Panc1 (cell line): ENCODE results near the gene NDUFA13. TPM values are rescaled to one million over a fixed set of nuclear protein-coding genes. Genes with fewer than 3 reads are reported as not detected.

Source experiments
- ATAC-seq: fragments of 200-7000 bp; cut with Tn5 transposase; 2 replicates; pipeline ENCODE4 v1.9.1; 2020; ENCODE audit warnings: mild to moderate bottlenecking, moderate library complexity
- BruUV-seq: library from RNA; stranded (reverse); fragments of 400-500 nt; replicated peaks from 2 replicates; lab custom pipeline; 2021; lab: Mats Ljungman, UMichigan
- CTCF ChIA-PET: fragments of 300-600 bp; sonication (Branson Sonifier 250); formaldehyde crosslinking; loops from one replicate; lab custom pipeline; 2022; ENCODE audit warnings: antibody characterized with exemption; lab: Charles Lee
- POLR2A ChIA-PET: fragments of 300-600 bp; sonication (Branson Sonifier 250); formaldehyde crosslinking; loops from one replicate; lab custom pipeline; 2022; ENCODE audit warnings: antibody characterized with exemption; lab: Charles Lee
- DNase-seq: peaks from one replicate; pipeline ENCODE4 v3.0.0-alpha.2; 2010; ENCODE audit warnings: low read depth, low spot score
- H3K27ac ChIP-seq: 2 replicates; pipeline ENCODE4 v1.5.1; 2011; ENCODE audit warnings: mild to moderate bottlenecking, low read length, inconsistent platforms
- H3K27me3 ChIP-seq: fragments of 200-500 bp; sonication (Bioruptor generic); 2 replicates; pipeline ENCODE4 v1.6.0; 2014; ENCODE audit warnings: low read length, inconsistent platforms; ENCODE audit not compliant: control insufficient read depth, insufficient read depth
- H3K36me3 ChIP-seq: fragments of 200-500 bp; sonication (Bioruptor generic); 2 replicates; pipeline ENCODE4 v1.5.1; 2014; ENCODE audit warnings: inconsistent platforms, mild to moderate bottlenecking, low read length, moderate library complexity; ENCODE audit not compliant: control insufficient read depth, insufficient read depth
- H3K4me1 ChIP-seq: 2 replicates; pipeline ENCODE4 v1.5.1; 2011; ENCODE audit warnings: inconsistent platforms, mild to moderate bottlenecking, low read length, moderate library complexity; ENCODE audit not compliant: control insufficient read depth, insufficient read depth
- H3K4me3 ChIP-seq, 2 experiments: 2 replicates each; pipeline ENCODE4 v1.5.1; 2011 to 2012; ENCODE audit warnings: low read depth in 2 of 2, low read length in 2 of 2, mild to moderate bottlenecking in 2 of 2, inconsistent platforms in 1 of 2, moderate library complexity in 1 of 2
- H3K9me3 ChIP-seq: fragments of 200-500 bp; sonication (Bioruptor generic); 2 replicates; pipeline ENCODE4 v1.5.1; 2014; ENCODE audit warnings: low read depth, mild to moderate bottlenecking, inconsistent platforms, low read length, moderate library complexity; ENCODE audit not compliant: control insufficient read depth, insufficient read depth
- CTCF ChIP-seq: fragments of 450-650 bp; IDR thresholded peaks from 2 replicates; pipeline ENCODE4 v1.5.1; 2017; ENCODE audit warnings: mild to moderate bottlenecking
- POLR2AphosphoS5 ChIP-seq: IDR thresholded peaks from 2 replicates; pipeline ENCODE4 v1.6.1; 2012; ENCODE audit warnings: mild to moderate bottlenecking, low read depth, low read length, moderate library complexity
- SIN3A ChIP-seq: IDR thresholded peaks from 2 replicates; pipeline ENCODE4 v1.6.1; 2012; ENCODE audit warnings: low read depth, mild to moderate bottlenecking, low read length, moderate library complexity, borderline replicate concordance; ENCODE audit not compliant: insufficient read depth
- TCF7L2 ChIP-seq: IDR thresholded peaks from 2 replicates; pipeline ENCODE4 v1.6.1; 2011; ENCODE audit warnings: mild to moderate bottlenecking, low read depth, low read length, inconsistent platforms
- in situ Hi-C: cut with HindIII; loops from 2 replicates; pipeline ENCODE4 v1.10.0; 2016; ENCODE audit warnings: low sequenced_read_pairs, low pct_unique_long_range_greater_than_20kb
- intact Hi-C: fragments of 100-400 bp; cut with micrococcal nuclease; formaldehyde crosslinking; loops from one replicate; pipeline ENCODE4 v1.10.0; 2022; ENCODE audit not compliant: unreplicated experiment
- total RNA-seq: library from RNA; stranded (reverse); gene quantifications from one replicate; pipeline ENCODE4 v1.2.1, GENCODE V29; 2021; ENCODE audit not compliant: unreplicated experiment
- TF ChIP-seq, protein P1 (sequence below), 2 experiments: IDR thresholded peaks; 2 replicates each; pipeline ENCODE4 v1.6.1; 2011 to 2012; ENCODE audit warnings: low read depth in 2 of 2, control low read depth in 1 of 2, low read length in 1 of 2, mild to moderate bottlenecking in 1 of 2, moderate library complexity in 1 of 2; ENCODE audit not compliant: insufficient read depth in 1 of 2

NDUFA13 gene
- total RNA-seq, 1 experiment from 2014 or later: 287 TPM

DNA sequence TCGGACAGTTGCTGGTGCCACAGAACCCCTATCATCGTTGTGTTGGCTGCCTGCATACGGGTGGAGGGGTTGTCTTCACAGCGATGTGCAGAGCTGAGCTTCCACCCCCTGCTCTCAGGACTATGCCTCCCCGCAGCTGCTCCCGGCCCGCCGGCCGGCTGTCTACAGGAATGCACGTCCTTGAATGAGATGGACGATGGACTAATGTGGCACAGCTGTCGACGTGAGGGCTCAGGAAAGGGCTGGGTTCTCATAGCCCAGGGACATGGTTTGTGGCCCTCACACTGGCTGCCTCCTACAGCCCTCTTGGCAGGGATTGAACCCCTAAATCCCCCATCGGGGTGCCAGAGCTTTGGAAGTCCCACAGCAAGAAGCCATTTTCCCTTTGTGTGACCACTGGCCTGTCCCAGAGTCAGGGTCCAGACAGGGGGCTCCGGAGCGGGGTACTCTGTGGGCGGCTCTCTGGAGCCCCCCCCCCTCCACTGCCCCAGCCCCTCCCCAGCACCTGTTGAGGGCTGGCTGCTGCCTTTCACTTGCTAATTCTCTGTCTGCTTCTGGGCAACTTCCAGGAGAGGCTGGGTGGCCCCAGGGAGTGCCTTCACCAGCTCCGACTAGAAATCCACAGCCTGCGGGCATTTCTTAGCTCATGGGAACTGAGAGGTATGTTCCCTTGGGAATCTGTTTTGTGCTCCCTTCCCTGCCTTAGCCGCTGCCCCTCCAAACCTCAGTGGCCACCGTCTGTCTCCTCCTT lies 40.8 kb upstream of the NDUFA13 start:
- ATAC-seq (no peak), DNase-seq (no peak)
- H3K4me3 ChIP-seq: no peak overlapping the region
- intact Hi-C loops (no loop called here), in situ Hi-C loops (no loop called here)
- TF ChIP-seq SIN3A: no peak
- no peak for TF ChIP-seq POLR2AphosphoS5
- no peak for TF ChIP-seq TCF7L2
- TF ChIP-seq CTCF: no peak
- TF ChIP-seq, protein P1, sequence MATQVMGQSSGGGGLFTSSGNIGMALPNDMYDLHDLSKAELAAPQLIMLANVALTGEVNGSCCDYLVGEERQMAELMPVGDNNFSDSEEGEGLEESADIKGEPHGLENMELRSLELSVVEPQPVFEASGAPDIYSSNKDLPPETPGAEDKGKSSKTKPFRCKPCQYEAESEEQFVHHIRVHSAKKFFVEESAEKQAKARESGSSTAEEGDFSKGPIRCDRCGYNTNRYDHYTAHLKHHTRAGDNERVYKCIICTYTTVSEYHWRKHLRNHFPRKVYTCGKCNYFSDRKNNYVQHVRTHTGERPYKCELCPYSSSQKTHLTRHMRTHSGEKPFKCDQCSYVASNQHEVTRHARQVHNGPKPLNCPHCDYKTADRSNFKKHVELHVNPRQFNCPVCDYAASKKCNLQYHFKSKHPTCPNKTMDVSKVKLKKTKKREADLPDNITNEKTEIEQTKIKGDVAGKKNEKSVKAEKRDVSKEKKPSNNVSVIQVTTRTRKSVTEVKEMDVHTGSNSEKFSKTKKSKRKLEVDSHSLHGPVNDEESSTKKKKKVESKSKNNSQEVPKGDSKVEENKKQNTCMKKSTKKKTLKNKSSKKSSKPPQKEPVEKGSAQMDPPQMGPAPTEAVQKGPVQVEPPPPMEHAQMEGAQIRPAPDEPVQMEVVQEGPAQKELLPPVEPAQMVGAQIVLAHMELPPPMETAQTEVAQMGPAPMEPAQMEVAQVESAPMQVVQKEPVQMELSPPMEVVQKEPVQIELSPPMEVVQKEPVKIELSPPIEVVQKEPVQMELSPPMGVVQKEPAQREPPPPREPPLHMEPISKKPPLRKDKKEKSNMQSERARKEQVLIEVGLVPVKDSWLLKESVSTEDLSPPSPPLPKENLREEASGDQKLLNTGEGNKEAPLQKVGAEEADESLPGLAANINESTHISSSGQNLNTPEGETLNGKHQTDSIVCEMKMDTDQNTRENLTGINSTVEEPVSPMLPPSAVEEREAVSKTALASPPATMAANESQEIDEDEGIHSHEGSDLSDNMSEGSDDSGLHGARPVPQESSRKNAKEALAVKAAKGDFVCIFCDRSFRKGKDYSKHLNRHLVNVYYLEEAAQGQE (IDR thresholded peaks at IDR 0.05; ENCODE audit: insufficient read depth in 1 of 2, low read depth in 2 of 2, low read length in 1 of 2): no peak
- BruUV-seq: no TSS peak
- no peaks in the 10 kb centered on the region; the same call in 1 of the 2 replicates for H3K36me3 ChIP-seq
- ChIA-PET POLR2A (interaction anchor here (0.5 kb wide), 1 partner anchor 92 kb away, joined by 12 read pairs; no protein-coding TSS in a partner anchor), CTCF (interaction anchor here (0.6 to 1.0 kb wide), 2 partner anchors 110 to 409 kb away, joined by 3 to 4 read pairs; no protein-coding TSS in a partner anchor)
- no peaks in the 10 kb centered on the region for H3K9me3 ChIP-seq
- no peak overlapping the region for H3K27ac ChIP-seq
- no peaks in the 10 kb centered on the region; the same call in 1 of the 2 replicates for H3K4me1 ChIP-seq
- H3K27me3 ChIP-seq: no peaks in the 10 kb centered on the region

DNA sequence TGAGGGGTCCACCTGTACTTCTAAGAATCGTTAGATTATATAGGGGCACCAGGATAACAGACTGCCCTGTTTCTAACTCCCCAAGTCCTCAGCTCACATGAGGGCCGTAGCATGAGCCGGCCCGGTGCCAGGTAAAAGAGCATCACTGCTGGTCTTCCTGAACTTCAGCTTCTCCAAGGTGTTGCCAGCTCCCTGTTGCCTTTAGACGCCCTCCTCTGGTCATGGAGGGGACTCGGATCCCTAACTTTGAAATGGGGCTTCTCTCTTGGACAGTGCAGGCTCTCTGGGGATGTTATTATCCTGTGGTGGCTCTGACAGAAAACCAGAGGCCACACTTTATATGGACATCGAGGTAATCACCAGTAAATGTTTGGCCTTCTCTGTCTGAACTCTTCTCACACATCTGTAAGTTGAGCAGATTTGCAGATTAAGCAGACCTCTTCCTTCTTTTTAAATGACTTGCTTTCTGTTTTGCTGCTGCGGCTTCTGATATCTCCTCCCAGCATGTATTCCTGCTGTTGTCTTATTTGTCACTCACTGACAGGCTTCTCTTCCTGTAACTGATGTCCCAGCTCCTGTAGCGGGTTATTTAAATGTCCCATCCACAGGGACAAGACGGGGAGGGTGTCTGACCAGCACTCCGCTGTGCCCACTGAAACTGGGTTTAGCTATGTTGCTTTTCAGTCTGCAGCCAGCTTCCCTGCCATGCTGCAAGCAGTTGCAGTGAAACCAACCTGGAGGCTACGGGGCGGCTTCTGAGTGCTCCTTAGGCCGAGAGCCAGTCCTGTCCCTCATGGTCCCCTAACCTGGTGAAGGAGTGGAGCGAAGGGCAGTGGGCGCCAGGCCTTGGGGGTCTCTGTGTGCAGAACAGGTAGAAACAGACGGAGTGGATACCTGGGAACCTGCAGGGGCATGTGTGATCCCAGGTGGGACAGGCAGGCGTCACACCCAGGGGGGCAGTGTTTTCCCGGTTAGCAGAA lies 39.9 kb upstream of the NDUFA13 start:
- DNase-seq: no peak
- in situ Hi-C loops (no loop called here), intact Hi-C loops (no loop called here)
- TF ChIP-seq SIN3A (no peak), CTCF (no peak), POLR2AphosphoS5 (no peak), TCF7L2 (no peak)
- TF ChIP-seq, protein P1 (IDR thresholded peaks at IDR 0.05; ENCODE audit: insufficient read depth in 1 of 2, low read depth in 2 of 2, low read length in 1 of 2): no peak
- ATAC-seq: peak; percentile 75
- BruUV-seq: no TSS peak
- H3K36me3 ChIP-seq: no peaks in the 10 kb centered on the region
- CTCF ChIA-PET: interaction anchor here (0.6 to 1.0 kb wide), 2 partner anchors 111 to 410 kb away, joined by 3 to 4 read pairs; no protein-coding TSS in a partner anchor
- no peak overlapping the region for H3K4me3 ChIP-seq
- H3K27ac ChIP-seq: no peak overlapping the region
- POLR2A ChIA-PET: interaction anchor here (0.5 kb wide), 1 partner anchor 93 kb away, joined by 12 read pairs; no protein-coding TSS in a partner anchor
- H3K27me3 ChIP-seq: no peaks in the 10 kb centered on the region
- H3K4me1 ChIP-seq: no peaks in the 10 kb centered on the region; the same call in 1 of the 2 replicates
- no peaks in the 10 kb centered on the region for H3K9me3 ChIP-seq
